Placental pericyte (primary cell): ENCODE results near the gene TCEA3. TPM values are rescaled to one million over a fixed set of nuclear protein-coding genes. Genes with fewer than 3 reads are reported as not detected.

Experiments used
- total RNA-seq: library from RNA; depleted of rRNA; stranded (reverse); fragments of >200 nt; gene quantifications from 2 replicates; pipeline ENCODE4 v1.2.3, GENCODE V29; 2012

TCEA3 gene
- 6.4 and 25.4 TPM in 2 replicates for total RNA-seq

GRCh38 chr1:23424293-23425192, at the start of gene TCEA3:
TSS of gene TCEA3 (minus strand) at chr1:23424748. CDS start at chr1:23424633, 115 bp downstream.

GRCh38 chr1:23369335-23370013, 55.1 kb downstream of the TCEA3 start, which contains the start of gene ZNF436:
TSS of gene ZNF436 (minus strand) at chr1:23369836. CDS start at chr1:23368005, 1,831 bp downstream.

GRCh38 chr1:23344111-23344986, 80.2 kb downstream of the TCEA3 start, which contains the start of gene HNRNPR:
TSS of gene HNRNPR (minus strand) at chr1:23344284. CDS start at chr1:23341008, 3,276 bp downstream.

Other genes with a start within 250 kb of the TCEA3 start
- gene HTR1D, start 207.2 kb downstream of the TCEA3 start, total RNA-seq = 1.1 and 4.0 TPM in 2 replicates
- 72.9 and 92.8 TPM in 2 replicates for gene HNRNPR, start 80.5 kb downstream of the TCEA3 start, total RNA-seq
- 10.1 and 13.5 TPM in 2 replicates for gene ZNF436, start 54.9 kb downstream of the TCEA3 start, total RNA-seq
- gene ASAP3, start 59.4 kb upstream of the TCEA3 start, total RNA-seq = 16.6 and 36.1 TPM in 2 replicates
- under 0.01 and 2.7 TPM in 2 replicates for gene E2F2, start 106.5 kb upstream of the TCEA3 start, total RNA-seq
- gene ID3, start 134.8 kb upstream of the TCEA3 start, total RNA-seq = 156 and 168 TPM in 2 replicates